H1 (cell line): ENCODE results near the gene UGGT2. TPM values are rescaled to one million over a fixed set of nuclear protein-coding genes. Genes with fewer than 3 reads are reported as not detected.

Source experiments
- CTCF ChIA-PET: fragments of 300-600 bp; sonication (Branson Sonifier 250); formaldehyde crosslinking; loops from one replicate; lab custom pipeline; 2021; ENCODE audit not compliant: partially characterized antibody; lab: Charles Lee
- POLR2A ChIA-PET: fragments of 300-600 bp; sonication (Branson Sonifier 250); formaldehyde crosslinking; loops from one replicate; lab custom pipeline; 2021; ENCODE audit warnings: inconsistent platforms; ENCODE audit not compliant: partially characterized antibody; lab: Charles Lee
- DNase-seq, 2 experiments: peaks; one replicate each; pipeline versions ENCODE4 v3.0.0 to v3.0.0-alpha.2; 2010 to 2022; ENCODE audit warnings: low spot score in 2 of 2, low read depth in 1 of 2, mixed read lengths in 1 of 2
- FAIRE-seq: peaks from 2 replicates; lab custom pipeline; 2011; peaks lifted over from hg19 to GRCh38; lab: Jason Lieb, UNC
- H2AFZ ChIP-seq: 2 replicates; pipeline ENCODE4 v1.8.1; 2012; ENCODE audit warnings: low read length, inconsistent platforms
- H2AK5ac ChIP-seq: 2 replicates; pipeline ENCODE4 v1.6.1; 2013; ENCODE audit warnings: low read depth, low read length
- H2BK120ac ChIP-seq: replicated peaks from 2 replicates; pipeline ENCODE3; 2013; ENCODE audit warnings: low read depth, low read length, inconsistent platforms
- H2BK12ac ChIP-seq: 2 replicates; pipeline ENCODE4 v1.6.1; 2013; ENCODE audit warnings: low read depth, low read length
- H2BK15ac ChIP-seq: 2 replicates; pipeline ENCODE4 v1.6.1; 2013; ENCODE audit warnings: low read length
- H2BK20ac ChIP-seq: 2 replicates; pipeline ENCODE4 v1.6.1; 2013; ENCODE audit warnings: low read length
- H2BK5ac ChIP-seq: 2 replicates; pipeline ENCODE4 v1.6.1; 2013; ENCODE audit warnings: low read depth, low read length
- H3K14ac ChIP-seq: 2 replicates; pipeline ENCODE4 v1.6.1; 2013; ENCODE audit warnings: inconsistent platforms; ENCODE audit not compliant: insufficient read length
- H3K18ac ChIP-seq: 2 replicates; pipeline ENCODE4 v1.6.1; 2013; ENCODE audit warnings: low read length; ENCODE audit errors: extremely low read depth
- H3K23ac ChIP-seq: 2 replicates; pipeline ENCODE4 v1.6.1; 2013; ENCODE audit warnings: inconsistent platforms; ENCODE audit not compliant: insufficient read length
- H3K23me2 ChIP-seq: 2 replicates; pipeline ENCODE4 v1.6.1; 2013; ENCODE audit warnings: low read depth, low read length
- H3K27ac ChIP-seq: 2 replicates; pipeline ENCODE4 v1.6.1; 2011; ENCODE audit warnings: low read depth, low read length, inconsistent platforms
- H3K27me3 ChIP-seq, 4 experiments: replicated peaks in 1 of 4; 1 replicate in 1 of 4; 2 replicates in 3 of 4; pipeline versions ENCODE4 v1.6.1 to v1.8.1; 2011 to 2013; ENCODE audit warnings: low read length in 3 of 4, mild to moderate bottlenecking in 3 of 4, inconsistent platforms in 2 of 4, mixed read lengths in 2 of 4, moderate library complexity in 1 of 4; ENCODE audit not compliant: control insufficient read depth in 3 of 4, insufficient read depth in 3 of 4; ENCODE audit errors: extremely low read depth in 1 of 4
- H3K36me3 ChIP-seq, 4 experiments: 2 replicates each; pipeline versions ENCODE4 v1.6.1 to v1.8.1; 2011 to 2013; ENCODE audit warnings: mild to moderate bottlenecking in 4 of 4, low read length in 3 of 4, moderate library complexity in 2 of 4, control low read depth in 1 of 4, inconsistent platforms in 1 of 4; ENCODE audit not compliant: insufficient read depth in 4 of 4, control insufficient read depth in 2 of 4
- H3K4ac ChIP-seq: replicated peaks from 2 replicates; pipeline ENCODE3; 2013; ENCODE audit warnings: low read length, low read depth, mixed read lengths, inconsistent platforms; ENCODE audit not compliant: insufficient read length
- H3K4me1 ChIP-seq, 4 experiments: replicated peaks in 1 of 4; 1 replicate in 1 of 4; 2 replicates in 3 of 4; pipeline versions ENCODE4 v1.6.1 to v1.8.1; 2011 to 2013; ENCODE audit warnings: low read length in 3 of 4, inconsistent platforms in 2 of 4, mixed read lengths in 1 of 4; ENCODE audit not compliant: insufficient read depth in 4 of 4, control insufficient read depth in 3 of 4
- H3K4me2 ChIP-seq, 2 experiments: 2 replicates each; pipeline versions ENCODE4 v1.6.1 to v1.8.1; 2011 to 2013; ENCODE audit warnings: low read depth in 2 of 2, low read length in 2 of 2, control low read depth in 1 of 2, inconsistent platforms in 1 of 2, mild to moderate bottlenecking in 1 of 2; ENCODE audit not compliant: insufficient read depth in 1 of 2
- H3K4me3 ChIP-seq, 4 experiments: fragments of 200-600, 300-600 bp in 1 of 4; sonication (generic), shearing (Covaris generic), sonication (Bioruptor Twin) in 1 of 4; 2 replicates each; pipeline versions ENCODE4 v1.5.1 to v1.8.1; 2011 to 2016; ENCODE audit warnings: low read length in 4 of 4, low read depth in 3 of 4, control low read depth in 2 of 4, inconsistent platforms in 2 of 4, mild to moderate bottlenecking in 2 of 4, mixed read lengths in 1 of 4, moderate library complexity in 1 of 4; ENCODE audit not compliant: insufficient read depth in 2 of 4; ENCODE audit errors: extremely low read depth in 1 of 4
- H3K56ac ChIP-seq: replicated peaks from 2 replicates; pipeline ENCODE3; 2013; ENCODE audit warnings: low read depth, mild to moderate bottlenecking, mixed read lengths, low read length, inconsistent platforms; ENCODE audit not compliant: insufficient read length
- H3K79me1 ChIP-seq: 2 replicates; pipeline ENCODE4 v1.6.1; 2013; ENCODE audit warnings: low read depth, low read length, control low read depth
- H3K79me2 ChIP-seq, 2 experiments: 2 replicates each; pipeline versions ENCODE4 v1.6.1 to v1.8.1; 2012 to 2013; ENCODE audit warnings: low read length in 2 of 2, mild to moderate bottlenecking in 2 of 2, inconsistent platforms in 1 of 2; ENCODE audit not compliant: insufficient read depth in 2 of 2, control insufficient read depth in 1 of 2
- H3K9ac ChIP-seq, 4 experiments: replicated peaks in 1 of 4; 1 replicate in 1 of 4; 2 replicates in 3 of 4; pipeline versions ENCODE4 v1.6.1 to v1.8.1; 2011 to 2013; ENCODE audit warnings: low read depth in 3 of 4, low read length in 3 of 4, control low read depth in 2 of 4, mild to moderate bottlenecking in 2 of 4, moderate library complexity in 2 of 4, inconsistent platforms in 1 of 4; ENCODE audit errors: extremely low read depth in 1 of 4
- H3K9me3 ChIP-seq, 2 experiments: 2 replicates each; pipeline versions ENCODE4 v1.6.1 to v1.8.1; 2012 to 2013; ENCODE audit warnings: mild to moderate bottlenecking in 2 of 2, moderate library complexity in 2 of 2, control low read depth in 1 of 2, inconsistent platforms in 1 of 2, low read depth in 1 of 2, low read length in 1 of 2, mixed read lengths in 1 of 2; ENCODE audit not compliant: insufficient read depth in 2 of 2
- H4K20me1 ChIP-seq, 2 experiments: replicated peaks in 1 of 2; 2 replicates each; pipeline versions ENCODE3 to v1.8.1; 2011 to 2013; ENCODE audit warnings: inconsistent platforms in 2 of 2, low read length in 2 of 2, mild to moderate bottlenecking in 1 of 2; ENCODE audit not compliant: insufficient read depth in 2 of 2, control insufficient read depth in 1 of 2
- H4K5ac ChIP-seq: 2 replicates; pipeline ENCODE4 v1.6.1; 2013; ENCODE audit warnings: low read length, low read depth, mixed read lengths, inconsistent platforms; ENCODE audit not compliant: insufficient read length
- H4K8ac ChIP-seq: 2 replicates; pipeline ENCODE4 v1.8.0; 2013; ENCODE audit warnings: mild to moderate bottlenecking, moderate library complexity, low read length, inconsistent platforms; ENCODE audit not compliant: insufficient read depth; ENCODE audit errors: extremely low read depth
- H4K91ac ChIP-seq: replicated peaks from 2 replicates; pipeline ENCODE3; 2013; ENCODE audit warnings: low read length, mixed read lengths, inconsistent platforms; ENCODE audit not compliant: insufficient read length
- ATF2 ChIP-seq: IDR thresholded peaks from 2 replicates; pipeline ENCODE4 v1.6.1; 2012; ENCODE audit warnings: low read length, inconsistent platforms
- BRCA1 ChIP-seq: IDR thresholded peaks from 2 replicates; pipeline ENCODE4 v1.6.1; 2012; ENCODE audit warnings: low read depth, low read length, improper control_type of control experiment
- CBX5 ChIP-seq: fragments of 300-800, 300-1000 bp; sonication (generic); IDR thresholded peaks from 2 replicates; pipeline ENCODE4 v1.7.1; 2016; ENCODE audit warnings: antibody characterized with exemption, low read length, low read depth
- CEBPB ChIP-seq: IDR thresholded peaks from 2 replicates; pipeline ENCODE4 v1.6.1; 2012; ENCODE audit warnings: low read depth, low read length
- KDM1A ChIP-seq: fragments of 200-600, 300-600 bp; sonication (generic); IDR thresholded peaks from 2 replicates; pipeline ENCODE4 v1.7.1; 2016; ENCODE audit warnings: mild to moderate bottlenecking, low read length, borderline replicate concordance
- MAFK ChIP-seq: IDR thresholded peaks from 2 replicates; pipeline ENCODE4 v1.6.1; 2012; ENCODE audit warnings: low read depth, mild to moderate bottlenecking, improper control_type of control experiment, low read length
- NRF1 ChIP-seq: IDR thresholded peaks from 2 replicates; pipeline ENCODE4 v1.6.1; 2011; ENCODE audit warnings: mild to moderate bottlenecking, low read depth, low read length, improper control_type of control experiment
- POLR2AphosphoS5 ChIP-seq: IDR thresholded peaks from 2 replicates; pipeline ENCODE4 v1.6.1; 2011; ENCODE audit warnings: low read depth, low read length
- RBBP5 ChIP-seq: IDR thresholded peaks from 2 replicates; pipeline ENCODE4 v1.7.1; 2012; ENCODE audit warnings: low read depth, mild to moderate bottlenecking, inconsistent platforms, low read length, moderate library complexity, borderline replicate concordance
- RFX5 ChIP-seq: IDR thresholded peaks from 2 replicates; pipeline ENCODE4 v1.6.1; 2011; ENCODE audit warnings: low read depth, low read length, improper control_type of control experiment, borderline replicate concordance
- RNF2 ChIP-seq: fragments of 200-900, 300-1000 bp; sonication (generic); IDR thresholded peaks from 2 replicates; pipeline ENCODE4 v1.7.1; 2016; ENCODE audit warnings: borderline replicate concordance, low read depth, mild to moderate bottlenecking, antibody characterized with exemption, low read length; ENCODE audit not compliant: poor library complexity, severe bottlenecking; ENCODE audit errors: missing control alignments
- WGBS, 2 experiments: shearing (Covaris generic) in 1 of 2; methylation state at CpG; one replicate each; pipeline versions ENCODE4 v1.1.6 to v1.1.7; 2013 to 2015; ENCODE audit warnings: low lambda C conversion rate in 2 of 2, mixed read lengths in 2 of 2, inconsistent platforms in 1 of 2, low coverage in 1 of 2, missing lambda C conversion rate in 1 of 2; ENCODE audit not compliant: insufficient replicate concordance in 2 of 2, insufficient coverage in 1 of 2, insufficient read length in 1 of 2; ENCODE audit errors: extremely low coverage in 1 of 2, missing lambda C conversion rate in 1 of 2; 5-methylcytosine and 5-hydroxymethylcytosine counted together
- polyA plus RNA-seq, 7 experiments: library from polyadenylated mRNA; depleted of rRNA in 3 of 7; stranded (reverse) in 5 of 7; unstranded in 2 of 7; fragments of >200 nt in 5 of 7; fragments of 200-250 nt in 2 of 7; gene quantifications; 1 replicate in 5 of 7; 2 replicates in 1 of 7; 4 replicates in 1 of 7; pipeline versions ENCODE4 v1.2.1 to v1.2.3, GENCODE V29; 2011 to 2013; ENCODE audit warnings: missing spikeins in 2 of 7, mixed read lengths in 2 of 7
- total RNA-seq: library from RNA; stranded (reverse); fragmentation: NEBNext Ultra II Directional; extraction: Animal tissue kit (Norgen Biotek cat#: 25700); gene quantifications from 2 replicates; pipeline ENCODE4 v1.2.1, GENCODE V29; 2021

The UGGT2 gene
- total and polyA plus RNA-seq, 2 of the 8 experiments (the other 6 are each of a cell fraction or from before 2014, with no cell fraction given), result 5.9 to 25.1 TPM

GRCh38 chr13:95797016-95797415 is 256.2 kb downstream of the UGGT2 start:
- Histone ChIP-seq H3K14ac (no peak overlapping the region), H3K4me2 (no peak overlapping the region), H3K27me3 (no peaks in the 10 kb centered on the region), H3K23me2 (no peaks in the 10 kb centered on the region), H3K79me2 (no peaks in the 10 kb centered on the region), H2BK15ac (no peak overlapping the region), H4K20me1 (no peaks in the 10 kb centered on the region), H3K23ac (no peak overlapping the region), H3K36me3 (no peaks in the 10 kb centered on the region; a peak in 1 of 8 replicates), H3K9me3 (no peaks in the 10 kb centered on the region), H2AK5ac (no peak overlapping the region), H2BK120ac (no peak overlapping the region), H3K18ac (no peak overlapping the region), H4K5ac (no peak overlapping the region), H2BK5ac (no peak overlapping the region), H3K9ac (no peak overlapping the region), H2AFZ (no peak overlapping the region), H3K4me3 (no peak overlapping the region), H2BK20ac (no peak overlapping the region), H4K91ac (no peak overlapping the region), H3K4me1 (no peaks in the 10 kb centered on the region), H3K27ac (no peak overlapping the region), H3K4ac (no peak overlapping the region), H3K79me1 (no peaks in the 10 kb centered on the region), H2BK12ac (no peak overlapping the region), H3K56ac (no peak overlapping the region), H4K8ac (no peak overlapping the region)
- ChIA-PET POLR2A (no interaction called here), CTCF (interaction anchor here (0.6 to 1.1 kb wide), 2 partner anchors 37 to 564 kb away, joined by 4 to 5 read pairs; no protein-coding TSS in a partner anchor)
- no peak for FAIRE-seq
- no peak for DNase-seq
- TF ChIP-seq CEBPB (no peak), BRCA1 (no peak), RFX5 (no peak), MAFK (no peak), RNF2 (no peak), POLR2AphosphoS5 (no peak), ATF2 (no peak), CBX5 (no peak), NRF1 (no peak), KDM1A (no peak), RBBP5 (no peak)
- 94% methylated on average over 2 of the region's 2 CpGs; no CpG with 5 or more reads in 1 of the 2 experiments for WGBS, 2 experiments
